ENCODE measurements around the gene CD300H.
"Not testable (repeated sequence)": the region's sequence is repeated elsewhere in the genome, so short reads cannot be mapped to it uniquely, and the experiment has no call there.

Gene CD300H

DNA sequence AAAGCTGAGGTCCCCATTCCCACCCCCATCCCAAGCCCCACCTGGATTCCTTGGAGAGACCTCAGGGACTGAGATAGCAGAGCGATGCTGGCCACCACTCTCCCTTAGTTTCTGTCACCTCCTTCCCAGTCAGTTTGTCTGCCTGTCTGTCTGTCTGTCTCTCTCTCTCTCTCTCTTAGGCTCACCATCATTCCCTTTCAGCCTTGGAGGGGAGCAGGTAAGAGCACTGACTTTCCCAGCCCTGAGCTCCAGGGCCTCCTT lies 41.9 kb downstream of the CD300H start:
- no peak for DNase-seq

DNA sequence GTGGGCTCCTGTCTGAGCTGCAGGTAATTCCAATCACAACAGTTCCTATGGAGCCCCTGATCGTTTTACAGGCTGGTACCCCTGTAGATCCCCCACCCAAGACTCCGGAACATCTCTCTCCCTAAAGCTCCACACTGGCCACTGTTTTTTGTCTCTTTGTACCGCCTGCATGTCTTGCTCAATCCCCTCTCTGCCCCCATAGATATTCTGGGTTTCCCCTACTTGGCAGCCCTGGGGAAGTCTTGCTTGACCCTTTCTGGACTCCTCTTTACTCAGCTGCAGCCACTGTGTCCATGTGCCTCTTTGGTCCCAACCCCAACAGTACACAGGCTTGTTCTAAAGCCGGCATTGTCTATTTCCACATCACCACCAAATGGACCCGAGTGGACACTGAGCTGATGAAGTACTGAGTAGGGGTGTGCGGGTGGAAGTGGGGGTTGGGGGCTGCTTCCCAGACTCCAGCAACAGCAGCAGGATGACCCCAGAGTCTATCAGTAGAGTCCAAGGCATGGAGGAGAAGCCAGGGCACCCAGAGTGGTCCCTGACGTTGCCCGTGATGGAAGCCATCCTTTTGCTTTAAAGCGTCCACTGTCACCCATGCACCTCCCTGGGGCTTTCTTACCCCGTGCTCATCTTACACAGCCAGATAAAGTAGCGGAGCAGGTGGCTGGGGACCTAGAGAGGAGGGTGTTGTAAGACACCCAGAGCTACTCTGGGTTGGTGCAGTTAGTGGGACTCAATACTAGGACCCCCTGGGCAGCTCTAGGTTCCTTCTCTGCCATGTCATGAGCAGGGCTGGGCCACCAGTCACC lies 42.5 kb downstream of the CD300H start:
- no peak for DNase-seq

DNA sequence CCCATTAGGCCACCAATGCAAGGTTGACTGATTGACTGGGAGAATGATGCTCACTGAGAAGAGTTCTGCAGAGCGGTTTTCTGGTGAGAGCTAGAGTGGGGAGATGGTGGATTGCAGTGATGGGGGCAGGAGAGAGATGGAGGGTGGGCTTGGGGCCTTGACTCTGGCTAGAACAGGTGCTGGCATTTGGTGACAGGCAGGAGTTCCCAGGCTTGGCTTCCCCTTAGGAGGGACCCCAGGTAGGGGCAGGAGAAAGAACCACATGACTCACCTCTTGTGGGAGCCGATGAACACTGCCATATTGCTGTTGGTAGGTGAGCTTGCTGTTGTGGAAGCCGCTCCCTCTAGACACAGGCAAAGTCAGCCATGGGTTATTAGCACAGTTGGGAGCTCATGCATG lies 44.0 kb downstream of the CD300H start:
- no peak for DNase-seq

DNA sequence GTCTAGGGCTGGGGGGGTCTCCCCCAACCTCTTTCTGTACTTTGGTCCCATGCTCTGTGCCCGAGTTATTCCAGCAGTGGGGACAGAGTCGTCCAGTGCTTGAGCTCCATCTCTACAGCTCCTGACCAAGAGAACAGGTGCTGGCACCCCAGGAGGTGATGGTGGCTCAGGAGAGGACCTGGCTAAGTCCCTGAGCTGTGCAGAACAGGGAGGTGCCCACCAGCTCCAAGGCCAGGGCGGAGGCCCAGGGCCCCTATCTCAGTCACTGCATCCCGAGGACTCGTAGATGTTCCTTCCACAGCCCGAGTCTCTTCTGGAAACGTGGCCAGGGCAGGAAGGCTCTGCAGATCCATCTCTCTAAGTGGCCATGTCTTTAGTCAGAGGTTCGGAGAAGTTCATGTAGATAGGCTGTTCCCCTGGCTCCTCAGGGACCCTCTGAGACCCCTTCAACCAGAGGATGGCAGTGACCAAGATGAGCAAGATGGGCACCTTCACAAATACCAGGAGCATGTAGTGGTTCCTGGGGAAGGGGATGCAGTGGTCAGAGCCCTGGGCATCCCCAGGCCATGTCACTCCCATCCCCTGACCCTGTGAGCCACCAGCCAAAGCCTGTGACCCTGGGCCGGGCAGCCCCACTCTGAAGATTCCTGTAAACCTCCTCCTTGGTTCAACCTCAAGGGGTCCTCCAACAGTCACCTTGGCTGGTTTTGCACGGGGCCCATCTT lies 44.8 kb downstream of the CD300H start:
- no peak for DNase-seq

DNA sequence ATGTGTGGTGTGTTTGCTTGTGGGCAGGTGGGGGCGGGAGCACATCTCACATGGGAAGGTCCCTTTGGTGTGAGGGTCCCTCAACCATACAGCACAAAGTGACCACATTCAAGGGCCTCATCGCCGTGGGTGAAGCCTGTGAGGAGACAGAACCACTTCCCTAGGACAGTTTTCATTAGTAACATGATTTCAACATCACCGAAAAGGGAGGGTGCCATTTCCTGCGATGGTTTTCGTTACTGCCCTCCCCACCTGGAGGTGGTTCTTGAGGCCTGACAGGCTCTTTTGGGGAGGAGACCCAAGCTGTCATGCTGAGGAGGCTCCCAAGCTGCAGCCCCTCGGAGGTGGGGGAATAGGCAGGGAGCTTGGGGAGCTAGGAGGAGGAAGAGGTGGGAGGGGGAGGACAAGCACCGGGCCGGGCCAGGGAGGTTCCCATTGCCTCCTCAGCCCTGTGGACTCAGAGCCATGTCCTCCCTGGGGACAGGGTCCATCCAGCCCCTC lies 45.6 kb downstream of the CD300H start:
- DNase-seq = no peak

DNA sequence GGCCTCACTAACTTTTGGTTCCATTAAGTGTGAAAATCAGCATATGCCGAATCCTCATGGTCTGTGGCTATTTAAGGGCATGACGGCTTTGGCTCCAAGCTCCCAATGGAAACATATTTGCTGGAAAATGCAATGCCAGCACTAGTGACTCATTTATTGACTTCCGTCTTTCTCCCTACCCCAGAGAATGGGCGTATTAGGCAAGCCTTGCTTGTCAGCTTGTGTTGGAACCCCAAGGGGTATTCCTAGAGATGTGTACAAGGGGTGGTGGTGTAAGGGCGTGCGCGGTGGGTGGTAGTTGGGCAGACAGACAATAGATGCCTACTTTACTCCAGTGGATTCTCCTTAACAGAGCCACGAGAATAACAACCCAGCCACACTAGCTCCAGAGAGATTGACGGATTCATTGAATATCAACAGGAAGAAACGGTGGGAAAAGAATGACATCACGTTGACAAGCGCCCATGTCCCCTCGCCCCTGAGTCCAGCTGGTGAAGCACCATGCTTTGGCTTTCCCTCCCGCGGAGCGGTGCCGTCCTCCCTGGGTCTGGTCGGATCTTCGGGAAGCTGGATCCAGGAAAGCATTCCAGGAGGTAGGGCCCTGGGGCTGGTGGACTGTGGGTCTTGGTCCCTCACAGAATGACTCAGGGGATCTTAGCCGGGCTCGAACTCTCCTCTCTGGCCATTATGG lies 46.4 kb downstream of the CD300H start:
- DNase-seq = no peak

DNA sequence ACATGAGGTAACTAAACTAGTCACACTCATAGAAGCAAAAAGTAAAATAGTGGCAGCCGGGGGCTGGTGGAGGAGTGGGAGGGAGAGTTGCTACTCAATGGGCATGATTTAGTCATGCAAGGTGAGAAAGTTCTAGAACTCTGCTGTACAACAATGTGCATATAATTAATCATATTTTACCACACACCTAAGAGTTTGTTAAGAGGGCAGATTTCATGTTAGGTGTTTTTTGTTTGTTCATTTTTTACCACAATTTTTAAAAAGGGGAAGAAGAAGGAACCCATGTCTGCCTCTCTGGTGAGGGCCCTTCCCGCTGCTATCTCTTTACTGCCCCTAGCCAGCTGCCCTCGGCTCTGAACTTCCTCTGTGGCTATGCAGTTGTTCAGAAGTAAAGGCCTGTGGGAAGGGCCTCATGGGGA lies 47.3 kb downstream of the CD300H start:
- DNase-seq = no peak

DNA sequence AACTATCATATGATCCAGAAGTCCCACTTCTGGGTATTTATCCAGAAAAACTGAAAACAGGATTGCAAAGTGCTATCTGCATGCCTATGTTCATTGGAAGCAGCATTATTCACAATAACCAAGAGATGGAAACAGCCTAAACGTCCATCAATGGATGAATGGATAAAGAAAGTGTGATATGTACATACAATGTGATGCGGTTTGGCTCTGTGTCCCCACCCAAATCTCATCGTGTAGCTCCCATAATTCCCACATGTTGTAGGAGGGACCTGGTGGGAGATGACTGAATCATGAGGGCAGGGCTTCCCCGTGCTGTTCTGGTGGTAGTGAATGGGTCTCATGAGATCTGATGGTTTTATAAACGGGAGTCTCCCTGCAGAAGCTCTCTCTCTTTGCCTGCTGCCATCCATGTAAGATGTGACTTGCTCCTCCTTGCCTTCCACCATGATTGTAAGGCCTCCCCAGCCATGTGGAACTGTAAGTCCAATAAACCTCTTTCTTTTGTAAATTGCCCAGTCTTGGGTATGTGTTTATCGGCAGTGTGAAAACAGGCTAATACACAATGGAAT lies 48.8 kb downstream of the CD300H start:
- DNase-seq = not testable (repeated sequence)

DNA sequence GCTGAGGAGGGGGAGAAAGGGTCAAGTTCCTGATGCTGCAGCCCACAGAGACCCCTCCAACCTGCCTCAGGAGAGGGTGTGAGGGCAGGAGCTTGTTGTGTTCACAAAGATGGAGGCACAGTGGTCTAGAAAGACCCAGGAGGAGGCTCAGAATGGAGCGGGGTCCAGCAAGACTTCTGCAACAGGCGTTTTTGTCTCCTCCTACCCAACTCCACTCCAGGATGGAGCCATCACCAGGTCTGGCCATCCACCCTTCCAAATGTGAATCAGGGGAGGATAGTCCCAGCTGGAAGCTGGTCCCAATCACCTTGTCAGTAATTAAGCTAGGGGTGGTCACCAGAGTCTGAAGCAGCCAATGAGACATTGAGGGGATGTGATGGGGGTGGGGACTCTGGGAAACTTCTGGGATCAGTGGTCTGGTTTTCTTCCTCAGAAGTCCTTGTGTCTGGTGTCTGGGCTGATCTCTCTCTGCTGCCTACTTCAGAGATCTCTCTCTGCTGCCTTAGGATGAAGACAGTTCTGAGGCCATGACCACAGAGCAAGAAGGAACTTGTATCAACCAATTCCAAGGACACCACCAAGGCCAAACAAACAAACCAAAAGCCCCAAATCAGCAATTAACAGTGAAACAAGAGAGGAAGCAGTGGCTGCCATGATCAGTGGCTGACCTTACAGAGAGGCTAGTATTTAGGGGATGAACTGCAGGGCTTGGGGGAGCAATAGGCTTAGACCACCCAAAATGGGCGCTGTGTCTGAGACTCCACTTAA lies 50.6 kb downstream of the CD300H start:
- no peak for DNase-seq

DNA sequence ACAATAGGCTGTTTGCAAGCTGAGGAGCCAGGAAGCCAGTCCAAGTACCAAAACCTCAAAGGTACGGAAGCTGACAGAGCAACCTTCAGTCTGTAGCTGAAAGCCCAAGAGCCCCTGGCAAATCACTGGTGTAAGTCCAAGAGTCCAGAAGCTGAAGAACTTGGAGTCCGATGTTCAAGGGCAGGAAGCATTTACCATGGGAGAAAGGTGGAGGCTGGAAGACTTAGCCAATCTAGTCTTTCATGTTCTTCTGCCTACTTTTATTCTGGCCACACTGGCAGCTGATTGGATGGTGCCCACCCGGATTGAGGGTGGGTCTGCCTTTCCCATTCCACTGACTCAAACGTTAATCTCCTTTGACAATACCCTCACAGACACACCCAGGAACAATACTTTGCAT lies 51.4 kb downstream of the CD300H start:
- DNase-seq = no peak

DNA sequence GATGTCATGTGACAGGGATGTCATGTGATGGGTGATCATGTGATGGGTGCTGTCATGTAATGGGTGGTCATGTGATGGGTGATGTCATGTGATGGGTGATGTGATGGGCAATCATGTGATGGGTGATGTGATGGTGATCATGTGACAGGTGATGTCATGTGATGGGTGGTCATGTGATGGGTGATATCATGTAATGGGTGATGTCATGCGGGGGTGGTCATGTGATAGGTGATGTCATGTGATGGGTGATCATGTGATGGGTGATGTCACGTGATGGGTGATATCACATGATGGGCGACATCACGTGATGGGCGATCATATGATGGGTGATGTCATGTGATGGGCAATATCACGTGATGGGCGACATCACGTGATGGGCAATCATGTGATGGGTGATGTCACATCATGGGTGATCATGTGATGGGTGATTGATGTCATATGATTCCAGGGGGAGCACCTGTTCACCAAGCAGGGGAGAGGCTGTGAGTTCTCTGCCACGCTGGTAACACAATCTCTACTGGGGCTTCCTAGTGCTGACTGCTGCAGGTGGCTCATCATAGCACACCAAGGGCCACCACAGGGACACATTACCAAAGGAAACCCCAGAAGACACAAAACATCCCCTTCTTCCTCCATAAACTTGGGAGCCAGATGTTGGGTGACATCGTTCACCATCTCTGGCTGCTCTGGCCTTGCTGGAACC lies 52.5 kb downstream of the CD300H start:
- no peak for DNase-seq

DNA sequence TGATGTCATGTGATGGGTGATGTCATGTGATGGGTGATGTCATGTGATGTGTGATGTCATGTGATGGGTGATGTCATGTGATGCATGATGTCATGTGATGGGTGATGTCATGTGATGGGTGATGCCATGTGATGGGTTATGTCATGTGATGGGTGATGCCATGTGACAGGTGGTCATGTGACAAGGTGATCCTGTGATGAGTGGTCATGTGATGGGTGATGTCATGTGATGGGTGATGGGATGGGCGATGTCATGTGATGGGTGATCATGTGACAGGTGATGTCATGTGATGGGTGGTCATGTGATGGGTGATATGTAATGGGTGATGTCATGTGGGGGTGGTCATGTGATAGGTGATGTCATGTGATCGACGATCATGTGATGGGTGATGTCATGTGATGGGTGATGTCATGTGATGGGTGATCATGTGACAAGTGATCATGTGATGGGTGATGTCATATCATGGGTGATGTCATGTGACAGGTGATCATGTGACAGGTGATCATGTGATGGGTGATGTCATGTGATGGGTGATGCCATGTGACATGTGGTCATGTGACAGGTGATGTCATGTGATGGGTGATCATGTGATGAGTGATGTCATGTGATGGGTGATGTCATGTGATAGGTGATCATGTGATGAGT lies 53.2 kb downstream of the CD300H start:
- no peak for DNase-seq

DNA sequence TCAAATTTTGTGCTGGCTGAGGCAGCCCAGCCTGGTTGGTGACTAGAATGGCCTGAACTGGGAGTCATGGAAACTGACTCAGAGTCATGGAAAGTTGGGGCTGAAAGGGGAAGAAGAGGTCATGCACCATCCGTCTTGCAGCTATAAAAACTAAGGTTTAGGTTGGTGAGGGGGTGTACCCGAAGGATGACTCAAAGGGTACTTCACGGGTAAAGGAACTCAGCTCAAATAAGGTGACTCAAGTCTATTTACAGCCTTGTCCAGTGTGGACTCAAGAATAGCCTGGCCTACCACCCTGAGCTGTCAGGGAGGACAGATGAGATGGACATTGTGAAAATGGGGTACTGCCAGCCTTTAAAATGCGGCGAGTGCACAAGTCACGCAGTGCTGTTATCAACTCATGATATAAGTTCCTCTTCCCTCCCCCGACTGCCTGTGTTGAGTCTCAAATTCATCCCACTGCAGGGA lies 54.7 kb downstream of the CD300H start:
- no peak for DNase-seq

DNA sequence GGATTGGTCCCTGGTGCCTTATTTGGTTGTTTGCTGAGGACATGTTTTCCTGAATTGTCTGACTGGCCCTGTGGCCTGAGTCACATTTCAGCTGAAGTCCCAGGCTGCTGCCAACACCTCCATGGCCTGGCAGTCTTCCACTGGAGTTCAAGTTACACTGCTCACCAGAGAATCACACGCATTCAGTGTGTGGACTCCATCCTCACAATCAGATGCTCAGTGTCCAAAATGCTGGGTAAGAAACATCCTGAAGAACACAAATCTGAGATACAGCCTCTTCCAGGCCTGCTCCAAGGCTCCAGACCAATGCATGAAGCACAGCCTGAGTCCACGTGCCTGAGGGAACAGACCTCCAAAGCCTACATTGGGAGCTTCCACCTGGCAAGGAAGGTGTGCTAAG lies 55.3 kb downstream of the CD300H start:
- peak; percentile 49 for DNase-seq

Measured in NCI-H2029 (cell line).